Measurements from ENCODE around the gene ANP32E.

Gene ANP32E

GRCh38 chr1:150268705-150269403, 32.9 kb upstream of the ANP32E start, which contains the start of gene APH1A (continued):
- TF ChIP-seq PRDM2 (tag by site-specific recombination; IDR thresholded peaks at IDR 0.05; ENCODE audit: borderline replicate concordance), result no peak
- peak; percentile 68; the same call in 1 of the 2 replicates for TF ChIP-seq KLF17 (tag by site-specific recombination; IDR thresholded peaks at IDR 0.05)
- TF ChIP-seq ZNF184 (tag by site-specific recombination; IDR thresholded peaks at IDR 0.05), result no peak
- no peak for TF ChIP-seq HOXA7 (CRISPR knock-in tag; IDR thresholded peaks at IDR 0.05; ENCODE audit: borderline replicate concordance)
- no peak for TF ChIP-seq ZNF248 (tag by site-specific recombination; IDR thresholded peaks at IDR 0.05)
- no peak for TF ChIP-seq ZNF350 (tag by site-specific recombination; IDR thresholded peaks at IDR 0.05)
- no peak for TF ChIP-seq ZNF701 (tag by site-specific recombination; IDR thresholded peaks at IDR 0.05)
- TF ChIP-seq ZFP41 (tag by site-specific recombination; IDR thresholded peaks at IDR 0.05; ENCODE audit: borderline replicate concordance), result no peak
- no peak for TF ChIP-seq ZNF830 (tag by site-specific recombination; IDR thresholded peaks at IDR 0.05; ENCODE audit: low read depth)
- no peak for TF ChIP-seq ZBTB48 (tag by site-specific recombination; IDR thresholded peaks at IDR 0.05)
- no peak for TF ChIP-seq ZNF704 (tag by site-specific recombination; IDR thresholded peaks at IDR 0.05)
- no peak; the same call in none of the 2 replicates for TF ChIP-seq ZNF623 (tag by site-specific recombination; IDR thresholded peaks at IDR 0.05)
- TF ChIP-seq ZNF18 (tag by site-specific recombination; IDR thresholded peaks at IDR 0.05), result no peak
- no peak for TF ChIP-seq ZNF747 (tag by site-specific recombination; IDR thresholded peaks at IDR 0.05)
- TF ChIP-seq ZNF549 (tag by site-specific recombination; IDR thresholded peaks at IDR 0.05), result no peak
- TF ChIP-seq ZNF571 (tag by site-specific recombination; IDR thresholded peaks at IDR 0.05), result no peak
- TF ChIP-seq ZNF426 (tag by site-specific recombination; IDR thresholded peaks at IDR 0.05), result no peak
- peak; percentile 62 for TF ChIP-seq YY1 (tag by site-specific recombination; IDR thresholded peaks at IDR 0.05)
- TF ChIP-seq ZNF677 (tag by site-specific recombination; IDR thresholded peaks at IDR 0.05), result no peak
- no peak for TF ChIP-seq ZSCAN18 (tag by site-specific recombination; IDR thresholded peaks at IDR 0.05)
- TF ChIP-seq ZNF580 (tag by site-specific recombination; IDR thresholded peaks at IDR 0.05), result peak; percentile 59; the same call in 1 of the 2 replicates
- TF ChIP-seq ZNF140 (tag by site-specific recombination; IDR thresholded peaks at IDR 0.05), result no peak
- no peak for TF ChIP-seq ZNF670 (tag by site-specific recombination; IDR thresholded peaks at IDR 0.05; ENCODE audit: low read depth)
- TF ChIP-seq ATF2 (tag by site-specific recombination; IDR thresholded peaks at IDR 0.05; ENCODE audit: low read depth), result no peak
- TF ChIP-seq BCL11A (tag by site-specific recombination; IDR thresholded peaks at IDR 0.05; ENCODE audit: low read depth), result peak; percentile 74; the same call in 1 of the 2 replicates
- TF ChIP-seq ZNF544 (tag by site-specific recombination; IDR thresholded peaks at IDR 0.05), result no peak
- TF ChIP-seq ZNF311 (tag by site-specific recombination; IDR thresholded peaks at IDR 0.05; ENCODE audit: borderline replicate concordance), result no peak

Measured in HEK293 (cell line).